ENCODE results near the gene HERC3.

DNA sequence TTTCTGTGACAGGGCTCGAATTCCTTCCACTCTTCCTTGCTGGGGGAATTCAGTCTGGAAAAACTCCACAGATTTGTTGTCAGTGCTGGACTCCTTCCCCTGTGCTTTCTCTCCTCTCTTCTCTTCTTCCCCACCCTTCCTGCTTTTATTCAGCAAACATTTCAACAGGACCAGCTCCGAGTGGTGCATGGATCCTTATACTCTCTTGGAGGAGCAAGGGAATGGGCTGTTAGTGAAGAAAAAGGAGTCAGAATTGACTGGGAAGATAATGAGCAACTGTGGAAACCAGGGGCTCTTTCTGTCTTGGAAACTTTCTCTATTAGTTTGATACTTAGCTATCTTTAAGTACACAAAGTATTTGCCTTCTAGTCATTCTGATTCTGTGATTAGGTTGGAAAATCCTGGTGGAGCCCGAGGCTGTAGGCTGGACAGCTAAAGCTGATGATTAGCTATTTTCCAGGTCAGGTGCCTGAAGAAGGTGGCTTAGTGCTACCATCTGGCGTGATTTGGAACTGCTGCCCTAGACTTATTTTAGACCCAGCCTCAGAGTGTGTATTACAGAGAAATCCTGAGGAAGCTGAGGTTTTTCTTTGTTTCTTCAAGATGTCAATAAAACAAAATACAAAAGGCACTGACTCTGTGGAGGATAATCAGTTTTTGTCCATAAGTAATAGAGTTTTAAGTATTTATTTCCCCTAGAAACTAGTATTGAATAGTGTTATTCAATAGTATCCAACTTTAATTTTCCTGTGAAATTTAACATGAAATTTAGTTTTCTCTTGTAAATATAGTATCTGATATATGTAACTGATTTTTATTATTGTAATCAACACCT, 67.0 kb downstream of the HERC3 start:
- TF ChIP-seq GATA2 (IDR thresholded peaks at IDR 0.05; ENCODE audit: low read depth, low read length) (no peak), GATA3 (IDR thresholded peaks at IDR 0.05; ENCODE audit: low read depth, low read length) (no peak)

All from SH-SY5Y (cell line).